Neural cell (in vitro differentiated cells): ENCODE results near the gene HSPB2. TPM values are rescaled to one million over a fixed set of nuclear protein-coding genes. Genes with fewer than 3 reads are reported as not detected.

Experiments used
- H2AFZ ChIP-seq: fragments of 200-600, 300-800 bp; sonication (generic), shearing (Covaris generic); 2 replicates; pipeline ENCODE4 v1.6.0; 2014; ENCODE audit warnings: low read depth, mild to moderate bottlenecking, antibody characterized with exemption, low read length, moderate library complexity
- H3F3A ChIP-seq: fragments of 200-600 bp; shearing (Covaris generic); 2 replicates; pipeline ENCODE4 v1.6.1; 2016; ENCODE audit warnings: mild to moderate bottlenecking, moderate library complexity, mixed read lengths, antibody characterized with exemption, low read length; ENCODE audit not compliant: insufficient read depth, poor library complexity, severe bottlenecking
- H3K27ac ChIP-seq: fragments of 200-600, 300-800 bp; sonication (generic), shearing (Covaris generic); 2 replicates; pipeline ENCODE4 v1.5.1; 2014; ENCODE audit warnings: mild to moderate bottlenecking, low read length, moderate library complexity
- H3K27me3 ChIP-seq: fragments of 300-800, 200-600 bp; sonication (generic), shearing (Covaris generic); 2 replicates; pipeline ENCODE4 v1.6.0; 2014; ENCODE audit warnings: mild to moderate bottlenecking, low read depth, low read length, moderate library complexity; ENCODE audit not compliant: insufficient read depth
- H3K36me3 ChIP-seq: fragments of 300-800, 200-600 bp; sonication (generic), shearing (Covaris generic); 2 replicates; pipeline ENCODE4 v1.5.1; 2014; ENCODE audit warnings: mild to moderate bottlenecking, antibody characterized with exemption, low read length, moderate library complexity; ENCODE audit not compliant: insufficient read depth
- H3K4me2 ChIP-seq: fragments of 300-800, 200-600 bp; sonication (generic), shearing (Covaris generic); 2 replicates; pipeline ENCODE4 v1.6.0; 2014; ENCODE audit warnings: mild to moderate bottlenecking, low read length
- H3K4me3 ChIP-seq: fragments of 300-800, 200-600 bp; sonication (generic), shearing (Covaris generic); 2 replicates; pipeline ENCODE4 v1.5.1; 2014; ENCODE audit warnings: mild to moderate bottlenecking, low read length, moderate library complexity
- H3K79me2 ChIP-seq: fragments of 200-600 bp; shearing (Covaris generic); replicated peaks from 2 replicates; pipeline ENCODE4 v1.6.0; 2014; ENCODE audit warnings: mild to moderate bottlenecking, low read length, moderate library complexity; ENCODE audit not compliant: insufficient read depth
- H3K9ac ChIP-seq: fragments of 300-800, 200-600 bp; sonication (generic), shearing (Covaris generic); 2 replicates; pipeline ENCODE4 v1.6.1; 2016; ENCODE audit warnings: mild to moderate bottlenecking, low read length, mixed read lengths
- H3K9me2 ChIP-seq: fragments of 200-600 bp; shearing (Covaris generic); 2 replicates; pipeline ENCODE4 v1.6.1; 2016; ENCODE audit warnings: mild to moderate bottlenecking, low read length, mixed read lengths; ENCODE audit not compliant: insufficient read depth
- H3K9me3 ChIP-seq: fragments of 200-600, 300-800 bp; sonication (generic), shearing (Covaris generic); 2 replicates; pipeline ENCODE4 v1.6.1; 2016; ENCODE audit warnings: mild to moderate bottlenecking, mixed run types, low read length, moderate library complexity, mixed read lengths
- H4K20me1 ChIP-seq: fragments of 200-600 bp; shearing (Covaris generic); 2 replicates; pipeline ENCODE4 v1.6.1; 2016; ENCODE audit warnings: mild to moderate bottlenecking, mixed run types; ENCODE audit not compliant: insufficient read depth
- CTCF ChIP-seq: fragments of 450-650 bp; IDR thresholded peaks from 2 replicates; pipeline ENCODE4 v1.5.1; 2014; ENCODE audit warnings: antibody characterized with exemption, mild to moderate bottlenecking, moderate library complexity; ENCODE audit not compliant: poor library complexity, severe bottlenecking
- EP300 ChIP-seq: fragments of 450-650 bp; conservative IDR thresholded peaks from 2 replicates; pipeline ENCODE4 v1.6.1; 2014; ENCODE audit warnings: antibody characterized with exemption, mild to moderate bottlenecking, moderate library complexity; ENCODE audit not compliant: poor library complexity, severe bottlenecking
- EZH2 ChIP-seq: fragments of 200-600, 300-800 bp; shearing (Covaris generic), sonication (generic); IDR thresholded peaks from 2 replicates; pipeline ENCODE4 v1.6.1; 2014; ENCODE audit warnings: antibody characterized with exemption, low read length, borderline replicate concordance, mild to moderate bottlenecking; ENCODE audit not compliant: insufficient read depth, poor library complexity, severe bottlenecking
- MXI1 ChIP-seq: fragments of 450-650 bp; conservative IDR thresholded peaks from 2 replicates; pipeline ENCODE4 v1.6.1; 2014; ENCODE audit warnings: antibody characterized with exemption, mild to moderate bottlenecking; ENCODE audit not compliant: poor library complexity, severe bottlenecking
- POLR2AphosphoS5 ChIP-seq: IDR thresholded peaks from 2 replicates; pipeline ENCODE4 v1.6.1; 2012
- RAD21 ChIP-seq: fragments of 450-650 bp; conservative IDR thresholded peaks from 2 replicates; pipeline ENCODE4 v1.6.1; 2014; ENCODE audit warnings: antibody characterized with exemption, mild to moderate bottlenecking, moderate library complexity
- REST ChIP-seq: IDR thresholded peaks from 2 replicates; pipeline ENCODE4 v1.6.1; 2012; ENCODE audit warnings: borderline replicate concordance
- SMC3 ChIP-seq: fragments of 450-650 bp; conservative IDR thresholded peaks from 2 replicates; pipeline ENCODE4 v1.6.1; 2014; ENCODE audit warnings: antibody characterized with exemption, mild to moderate bottlenecking, moderate library complexity; ENCODE audit not compliant: poor library complexity
- TAF1 ChIP-seq: IDR thresholded peaks from 2 replicates; pipeline ENCODE4 v1.6.1; 2012; ENCODE audit warnings: low read depth
- polyA plus RNA-seq: library from polyadenylated mRNA; depleted of rRNA; stranded (reverse); fragments of >200 nt; gene quantifications from 2 replicates; pipeline ENCODE4 v1.2.3, GENCODE V29; 2014

Gene HSPB2
- polyA plus RNA-seq, 1 donor from 2014 or later, result not detected

GRCh38 chr11:111944651-111945051 lies 32.1 kb downstream of the HSPB2 start:
- H3K36me3 ChIP-seq, result no peaks in the 10 kb centered on the region
- no peaks in the 10 kb centered on the region for H3K9me2 ChIP-seq
- no peak overlapping the region for H3K9ac ChIP-seq
- H3K79me2 ChIP-seq, result peaks cover 7% of the 10 kb centered on the region
- no peaks in the 10 kb centered on the region for H4K20me1 ChIP-seq
- no peak overlapping the region for H3K27ac ChIP-seq
- H3F3A ChIP-seq, result no peaks in the 10 kb centered on the region
- TF ChIP-seq RAD21 (no peak), REST (no peak), MXI1 (no peak), CTCF (no peak), TAF1 (no peak), EP300 (no peak), SMC3 (no peak), POLR2AphosphoS5 (no peak), EZH2 (no peak)
- no peaks in the 10 kb centered on the region for H3K9me3 ChIP-seq
- no peak overlapping the region for H2AFZ ChIP-seq
- no peaks in the 10 kb centered on the region for H3K27me3 ChIP-seq
- no peak overlapping the region for H3K4me2 ChIP-seq
- no peak overlapping the region for H3K4me3 ChIP-seq

- no peak overlapping the region for H3K27ac ChIP-seq
- H3K27me3 ChIP-seq, result no peaks in the 10 kb centered on the region
- TF ChIP-seq EP300 (no peak), POLR2AphosphoS5 (no peak), SMC3 (no peak), CTCF (no peak), RAD21 (no peak), EZH2 (no peak), MXI1 (no peak), REST (no peak), TAF1 (no peak)
- no peaks in the 10 kb centered on the region for H3K9me2 ChIP-seq
- no peaks in the 10 kb centered on the region for H3K9me3 ChIP-seq
- H3K79me2 ChIP-seq, result peaks cover 3% of the 10 kb centered on the region
- no peak overlapping the region for H2AFZ ChIP-seq
- H3K36me3 ChIP-seq, result no peaks in the 10 kb centered on the region
- no peak overlapping the region for H3K9ac ChIP-seq
- H3K4me2 ChIP-seq, result no peak overlapping the region
- no peaks in the 10 kb centered on the region for H3F3A ChIP-seq
- no peak overlapping the region for H3K4me3 ChIP-seq
- no peaks in the 10 kb centered on the region for H4K20me1 ChIP-seq
Observed at GRCh38 chr11:111945198-111945597, 32.7 kb downstream of the HSPB2 start.
